ENCODE results near the gene USP34.

GRCh38 chr2:61144697-61145268, 326.1 kb downstream of the USP34 start:
- no peak for TF ChIP-seq CTCF (conservative IDR thresholded peaks at IDR 0.05 in 1 of 2, IDR thresholded peaks at IDR 0.05 in 1 of 2; ENCODE audit: extremely low read depth in 1 of 2, insufficient read depth in 1 of 2, low read depth in 1 of 2, low read length in 2 of 2)
- no peak for TF ChIP-seq EZH2 (IDR thresholded peaks at IDR 0.05; ENCODE audit: borderline replicate concordance, low read length)

Data from mammary epithelial cell (primary cell).